H1 (cell line): ENCODE results near the gene RTCA.

Experiments
- EP300 ChIP-seq, 2 experiments: IDR thresholded peaks; 1 replicate in 1 of 2; 2 replicates in 1 of 2; pipeline ENCODE4 v1.6.1; 2011 to 2012; ENCODE audit warnings: low read depth in 2 of 2, low read length in 2 of 2, mild to moderate bottlenecking in 2 of 2, borderline replicate concordance in 1 of 2, inconsistent platforms in 1 of 2, moderate library complexity in 1 of 2
- JUN ChIP-seq: IDR thresholded peaks from 2 replicates; pipeline ENCODE4 v1.6.1; 2011; ENCODE audit warnings: low read depth, mild to moderate bottlenecking, improper control_type of control experiment, low read length
- JUND ChIP-seq: IDR thresholded peaks from 2 replicates; pipeline ENCODE4 v1.6.1; 2011; ENCODE audit warnings: mild to moderate bottlenecking, improper control_type of control experiment, low read length
- MAX ChIP-seq: IDR thresholded peaks from 2 replicates; pipeline ENCODE4 v1.6.1; 2012; ENCODE audit warnings: inconsistent platforms
- POLR2A ChIP-seq, 2 experiments: IDR thresholded peaks; 1 replicate in 1 of 2; 2 replicates in 1 of 2; pipeline ENCODE4 v1.6.1; 2011; ENCODE audit warnings: low read depth in 2 of 2, low read length in 2 of 2, mild to moderate bottlenecking in 2 of 2; ENCODE audit errors: control extremely low read depth in 1 of 2
- POLR2AphosphoS5 ChIP-seq: IDR thresholded peaks from 2 replicates; pipeline ENCODE4 v1.6.1; 2011; ENCODE audit warnings: low read depth, low read length
- RAD21 ChIP-seq, 2 experiments: IDR thresholded peaks in 1 of 2; conservative IDR thresholded peaks in 1 of 2; 2 replicates each; pipeline ENCODE4 v1.6.1; 2011; ENCODE audit warnings: low read depth in 2 of 2, low read length in 2 of 2, improper control_type of control experiment in 1 of 2, inconsistent platforms in 1 of 2, mild to moderate bottlenecking in 1 of 2, moderate library complexity in 1 of 2
- TAF1 ChIP-seq: IDR thresholded peaks from 2 replicates; pipeline ENCODE4 v1.6.1; 2011; ENCODE audit warnings: mild to moderate bottlenecking, low read depth, low read length
- TAF7 ChIP-seq: optimal IDR thresholded peaks from 2 replicates; pipeline ENCODE3; 2011; ENCODE audit warnings: low read depth, mild to moderate bottlenecking, inconsistent platforms, low read length, moderate library complexity, borderline replicate concordance
- TBP ChIP-seq: IDR thresholded peaks from 2 replicates; pipeline ENCODE4 v1.6.1; 2011; ENCODE audit warnings: low read depth, low read length, improper control_type of control experiment
- TEAD4 ChIP-seq: IDR thresholded peaks from 2 replicates; pipeline ENCODE4 v1.6.1; 2012; ENCODE audit warnings: low read depth, low read length, inconsistent platforms, mixed read lengths
- ZNF274 ChIP-seq: IDR thresholded peaks from 2 replicates; pipeline ENCODE4 v1.7.0; 2012; ENCODE audit warnings: low read length, borderline replicate concordance; ENCODE audit errors: extremely low read depth
- TF ChIP-seq, protein P1 (sequence below), 3 experiments: IDR thresholded peaks; 1 replicate in 2 of 3; 2 replicates in 1 of 3; pipeline versions ENCODE4 v1.5.1 to v1.6.1; 2011; ENCODE audit warnings: low read length in 3 of 3, mild to moderate bottlenecking in 3 of 3, inconsistent platforms in 2 of 3, low read depth in 1 of 3, moderate library complexity in 1 of 3; ENCODE audit not compliant: insufficient read depth in 1 of 3; ENCODE audit errors: control extremely low read depth in 1 of 3
- TF ChIP-seq, protein P2 (sequence below): IDR thresholded peaks from 2 replicates; pipeline ENCODE4 v1.6.1; 2011; ENCODE audit warnings: low read length, improper control_type of control experiment

GRCh38 chr1:100321100-100321493 lies 55.1 kb downstream of the RTCA start:
- TF ChIP-seq POLR2A (IDR thresholded peaks at IDR 0.05; ENCODE audit: control extremely low read depth in 1 of 2, low read depth in 2 of 2, low read length in 2 of 2) (no peak), RAD21 (IDR thresholded peaks at IDR 0.05 in 1 of 2, conservative IDR thresholded peaks at IDR 0.05 in 1 of 2; ENCODE audit: low read depth in 2 of 2, low read length in 2 of 2) (no peak), JUND (no peak), EP300 (IDR thresholded peaks at IDR 0.05; ENCODE audit: borderline replicate concordance in 1 of 2, low read depth in 2 of 2, low read length in 2 of 2) (no peak), POLR2AphosphoS5 (no peak), JUN (no peak), TBP (no peak), TAF1 (no peak), TEAD4 (no peak), ZNF274 (no peak), TAF7 (no peak), MAX (no peak)
- TF ChIP-seq, protein P1, sequence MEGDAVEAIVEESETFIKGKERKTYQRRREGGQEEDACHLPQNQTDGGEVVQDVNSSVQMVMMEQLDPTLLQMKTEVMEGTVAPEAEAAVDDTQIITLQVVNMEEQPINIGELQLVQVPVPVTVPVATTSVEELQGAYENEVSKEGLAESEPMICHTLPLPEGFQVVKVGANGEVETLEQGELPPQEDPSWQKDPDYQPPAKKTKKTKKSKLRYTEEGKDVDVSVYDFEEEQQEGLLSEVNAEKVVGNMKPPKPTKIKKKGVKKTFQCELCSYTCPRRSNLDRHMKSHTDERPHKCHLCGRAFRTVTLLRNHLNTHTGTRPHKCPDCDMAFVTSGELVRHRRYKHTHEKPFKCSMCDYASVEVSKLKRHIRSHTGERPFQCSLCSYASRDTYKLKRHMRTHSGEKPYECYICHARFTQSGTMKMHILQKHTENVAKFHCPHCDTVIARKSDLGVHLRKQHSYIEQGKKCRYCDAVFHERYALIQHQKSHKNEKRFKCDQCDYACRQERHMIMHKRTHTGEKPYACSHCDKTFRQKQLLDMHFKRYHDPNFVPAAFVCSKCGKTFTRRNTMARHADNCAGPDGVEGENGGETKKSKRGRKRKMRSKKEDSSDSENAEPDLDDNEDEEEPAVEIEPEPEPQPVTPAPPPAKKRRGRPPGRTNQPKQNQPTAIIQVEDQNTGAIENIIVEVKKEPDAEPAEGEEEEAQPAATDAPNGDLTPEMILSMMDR (IDR thresholded peaks at IDR 0.05; ENCODE audit: control extremely low read depth in 1 of 3, insufficient read depth in 1 of 3, low read depth in 1 of 3, low read length in 3 of 3) = no peak
- TF ChIP-seq, protein P2, sequence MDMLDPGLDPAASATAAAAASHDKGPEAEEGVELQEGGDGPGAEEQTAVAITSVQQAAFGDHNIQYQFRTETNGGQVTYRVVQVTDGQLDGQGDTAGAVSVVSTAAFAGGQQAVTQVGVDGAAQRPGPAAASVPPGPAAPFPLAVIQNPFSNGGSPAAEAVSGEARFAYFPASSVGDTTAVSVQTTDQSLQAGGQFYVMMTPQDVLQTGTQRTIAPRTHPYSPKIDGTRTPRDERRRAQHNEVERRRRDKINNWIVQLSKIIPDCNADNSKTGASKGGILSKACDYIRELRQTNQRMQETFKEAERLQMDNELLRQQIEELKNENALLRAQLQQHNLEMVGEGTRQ = no peak
